ENCODE results near the gene CD79B. TPM values are rescaled to one million over a fixed set of nuclear protein-coding genes. Genes with fewer than 3 reads are reported as not detected.

Gene CD79B
- total and polyA plus RNA-seq, 10 of the 15 experiments (the other 5 are each of a cell fraction or from before 2014, with no cell fraction given), result 17.5 to 148 (median 79.1) TPM

- no peak for TF ChIP-seq RUNX3 (IDR thresholded peaks at IDR 0.05; ENCODE audit: low read length)
- no peak for TF ChIP-seq PAX8 (IDR thresholded peaks at IDR 0.05)
- TF ChIP-seq BHLHE40 (IDR thresholded peaks at IDR 0.05; ENCODE audit: borderline replicate concordance in 1 of 2, low read depth in 2 of 2, low read length in 1 of 2), result no peak
- no peak for TF ChIP-seq EZH2 (IDR thresholded peaks at IDR 0.05; ENCODE audit: borderline replicate concordance, control insufficient read depth, low read depth, low read length)
- no peak for TF ChIP-seq POLR2AphosphoS5 (IDR thresholded peaks at IDR 0.05; ENCODE audit: low read length)
- TF ChIP-seq MEF2A (IDR thresholded peaks at IDR 0.05; ENCODE audit: insufficient read depth, low read depth, low read length), result no peak
- no peak for TF ChIP-seq TBL1XR1 (IDR thresholded peaks at IDR 0.05; ENCODE audit: low read depth, low read length)
Observed at GRCh38 chr17:63914471-63914870, 17.7 kb downstream of the CD79B start (continued).

GRCh38 chr17:63911657-63912100, 20.5 kb downstream of the CD79B start:
- H3K27me3 ChIP-seq (replicated peaks in 1 of 2; ENCODE audit: control insufficient read depth in 2 of 2, insufficient read depth in 2 of 2, low read length in 1 of 2), result peaks cover 0 to 2% of the 10 kb centered on the region in 2 experiments; a peak in 2 of 4 replicates
- H3K9ac ChIP-seq (ENCODE audit: control insufficient read depth, insufficient read depth, low read length), result no peak overlapping the region
- H3K4me3 ChIP-seq, result no peak overlapping the region
- WGBS (ENCODE audit: insufficient coverage, insufficient replicate concordance, low lambda C conversion rate, missing lambda C conversion rate), result 57% methylated on average over 7 of the region's 8 CpGs
- H4K20me1 ChIP-seq (ENCODE audit: control insufficient read depth, insufficient read depth), result no peaks in the 10 kb centered on the region
- no peaks in the 10 kb centered on the region for H3K9me3 ChIP-seq (replicated peaks; ENCODE audit: control insufficient read depth, insufficient read depth, low read length)
- no peak overlapping the region for H3K4me2 ChIP-seq (ENCODE audit: control insufficient read depth, insufficient read depth)
- SMC1A ChIA-PET (ENCODE audit: uncharacterized antibody, unreplicated experiment), result interaction anchor here (0.5 to 2.6 kb wide), 14 partner anchors 8 to 222 kb away, joined by 3 to 18 read pairs (median 4); partner anchors contain the start of gene ICAM2
- no peaks in the 10 kb centered on the region for H3K79me2 ChIP-seq (ENCODE audit: control insufficient read depth, insufficient read depth, low read length)
- in situ Hi-C loops (cut with MboI) (no loop called here), intact Hi-C loops (cut with micrococcal nuclease; ENCODE audit: unreplicated experiment) (loop anchor here (2.0 kb wide), 1 partner anchor 221 kb away; no protein-coding TSS in a partner anchor)
- no peak overlapping the region for H3K27ac ChIP-seq (ENCODE audit: control insufficient read depth, insufficient read depth)
- H3K4me1 ChIP-seq (ENCODE audit: control insufficient read depth, insufficient read depth, low read length), result peaks cover 5% of the 10 kb centered on the region
- FAIRE-seq (no peak), DNase-seq (ENCODE audit: low read depth, low spot score) (no peak), ATAC-seq (peak; percentile 78)
- H3K36me3 ChIP-seq (ENCODE audit: control insufficient read depth in 2 of 2, insufficient read depth in 2 of 2, low read length in 1 of 2), result no peaks in the 10 kb centered on the region
- POLR2A ChIA-PET, result no interaction called here
- CTCF ChIA-PET, result interaction anchor here (0.7 to 17.4 kb wide), 23 partner anchors 8 to 371 kb away, joined by 3 to 481 read pairs (median 6); partner anchors contain the start of genes CD79B, ERN1 and ICAM2
- no TSS peak for BruUV-seq (replicated peaks)
- RAD21 ChIA-PET (ENCODE audit: unreplicated experiment), result interaction anchor here (0.6 to 4.4 kb wide), 16 partner anchors 10 to 370 kb away, joined by 3 to 34 read pairs (median 4); partner anchors contain the start of gene ICAM2
- peak; percentile 33; the same call in 1 of the 2 replicates for TF ChIP-seq SMC3 (IDR thresholded peaks at IDR 0.05; ENCODE audit: borderline replicate concordance, low read length)
- no peak for TF ChIP-seq CHD4 (IDR thresholded peaks at IDR 0.05)
- no peak for TF ChIP-seq EP300 (IDR thresholded peaks at IDR 0.05; ENCODE audit: borderline replicate concordance in 1 of 2, control insufficient read depth in 1 of 2, low read depth in 2 of 2, low read length in 2 of 2)
- TF ChIP-seq, protein P1, sequence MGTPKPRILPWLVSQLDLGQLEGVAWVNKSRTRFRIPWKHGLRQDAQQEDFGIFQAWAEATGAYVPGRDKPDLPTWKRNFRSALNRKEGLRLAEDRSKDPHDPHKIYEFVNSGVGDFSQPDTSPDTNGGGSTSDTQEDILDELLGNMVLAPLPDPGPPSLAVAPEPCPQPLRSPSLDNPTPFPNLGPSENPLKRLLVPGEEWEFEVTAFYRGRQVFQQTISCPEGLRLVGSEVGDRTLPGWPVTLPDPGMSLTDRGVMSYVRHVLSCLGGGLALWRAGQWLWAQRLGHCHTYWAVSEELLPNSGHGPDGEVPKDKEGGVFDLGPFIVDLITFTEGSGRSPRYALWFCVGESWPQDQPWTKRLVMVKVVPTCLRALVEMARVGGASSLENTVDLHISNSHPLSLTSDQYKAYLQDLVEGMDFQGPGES (IDR thresholded peaks at IDR 0.05), result no peak
- TF ChIP-seq FOS (IDR thresholded peaks at IDR 0.05; ENCODE audit: borderline replicate concordance, extremely low read depth, insufficient read length), result no peak
- TF ChIP-seq RAD21 (IDR thresholded peaks at IDR 0.05; ENCODE audit: insufficient read depth, low read depth, low read length), result peak; percentile 68
- TF ChIP-seq, protein P2, sequence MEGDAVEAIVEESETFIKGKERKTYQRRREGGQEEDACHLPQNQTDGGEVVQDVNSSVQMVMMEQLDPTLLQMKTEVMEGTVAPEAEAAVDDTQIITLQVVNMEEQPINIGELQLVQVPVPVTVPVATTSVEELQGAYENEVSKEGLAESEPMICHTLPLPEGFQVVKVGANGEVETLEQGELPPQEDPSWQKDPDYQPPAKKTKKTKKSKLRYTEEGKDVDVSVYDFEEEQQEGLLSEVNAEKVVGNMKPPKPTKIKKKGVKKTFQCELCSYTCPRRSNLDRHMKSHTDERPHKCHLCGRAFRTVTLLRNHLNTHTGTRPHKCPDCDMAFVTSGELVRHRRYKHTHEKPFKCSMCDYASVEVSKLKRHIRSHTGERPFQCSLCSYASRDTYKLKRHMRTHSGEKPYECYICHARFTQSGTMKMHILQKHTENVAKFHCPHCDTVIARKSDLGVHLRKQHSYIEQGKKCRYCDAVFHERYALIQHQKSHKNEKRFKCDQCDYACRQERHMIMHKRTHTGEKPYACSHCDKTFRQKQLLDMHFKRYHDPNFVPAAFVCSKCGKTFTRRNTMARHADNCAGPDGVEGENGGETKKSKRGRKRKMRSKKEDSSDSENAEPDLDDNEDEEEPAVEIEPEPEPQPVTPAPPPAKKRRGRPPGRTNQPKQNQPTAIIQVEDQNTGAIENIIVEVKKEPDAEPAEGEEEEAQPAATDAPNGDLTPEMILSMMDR (IDR thresholded peaks at IDR 0.05 in 2 of 3, conservative IDR thresholded peaks at IDR 0.05 in 1 of 3; ENCODE audit: control insufficient read depth in 2 of 3, extremely low read depth in 1 of 3, insufficient read depth in 1 of 3, low read depth in 3 of 3, low read length in 3 of 3), result peak; percentile 58 to 79 (median 66)
- no peak for TF ChIP-seq ZBTB11 (CRISPR knock-in tag; IDR thresholded peaks at IDR 0.05)
- TF ChIP-seq EGR1 (IDR thresholded peaks at IDR 0.05; ENCODE audit: borderline replicate concordance in 1 of 2, low read depth in 2 of 2, low read length in 2 of 2), result no peak
- H2AFZ ChIP-seq (ENCODE audit: control insufficient read depth, low read depth, low read length), result no peak overlapping the region

Measured in GM12878 (cell line).